GM18498 (cell line): ENCODE results near the gene RNLS.

Experiments used
- ATAC-seq: cut with Tn5 transposase; IDR thresholded peaks from one replicate; pipeline ENCODE4 v1.9.1; 2021; ENCODE audit warnings: mild to moderate bottlenecking, moderate library complexity; ENCODE audit not compliant: unreplicated experiment

Gene RNLS

DNA sequence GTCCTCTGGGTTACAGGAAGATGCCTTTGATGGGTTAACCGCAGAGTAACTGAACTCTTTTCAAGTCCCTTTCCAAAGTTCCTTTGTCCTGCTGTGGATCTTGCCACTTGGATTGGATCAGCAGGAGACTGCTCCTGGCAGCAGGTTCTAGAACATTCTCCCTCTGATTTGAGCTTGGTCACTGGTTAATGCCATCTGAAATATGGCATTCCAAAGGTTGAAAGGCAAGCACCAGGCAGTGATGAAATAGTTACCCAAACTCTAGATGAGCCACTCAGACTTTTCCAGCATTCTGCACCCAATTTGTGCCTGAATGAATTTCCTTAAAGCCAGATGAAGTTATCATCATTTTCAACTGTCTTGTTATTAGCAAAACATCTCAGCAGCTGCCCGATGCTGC, 343.9 kb downstream of the RNLS start:
- no peak for ATAC-seq

- no peak for ATAC-seq
Observed at GRCh38 chr10:88238615-88238914, 344.6 kb downstream of the RNLS start.

- no peak for ATAC-seq
Observed at GRCh38 chr10:88237896-88238614, 345.1 kb downstream of the RNLS start.

DNA sequence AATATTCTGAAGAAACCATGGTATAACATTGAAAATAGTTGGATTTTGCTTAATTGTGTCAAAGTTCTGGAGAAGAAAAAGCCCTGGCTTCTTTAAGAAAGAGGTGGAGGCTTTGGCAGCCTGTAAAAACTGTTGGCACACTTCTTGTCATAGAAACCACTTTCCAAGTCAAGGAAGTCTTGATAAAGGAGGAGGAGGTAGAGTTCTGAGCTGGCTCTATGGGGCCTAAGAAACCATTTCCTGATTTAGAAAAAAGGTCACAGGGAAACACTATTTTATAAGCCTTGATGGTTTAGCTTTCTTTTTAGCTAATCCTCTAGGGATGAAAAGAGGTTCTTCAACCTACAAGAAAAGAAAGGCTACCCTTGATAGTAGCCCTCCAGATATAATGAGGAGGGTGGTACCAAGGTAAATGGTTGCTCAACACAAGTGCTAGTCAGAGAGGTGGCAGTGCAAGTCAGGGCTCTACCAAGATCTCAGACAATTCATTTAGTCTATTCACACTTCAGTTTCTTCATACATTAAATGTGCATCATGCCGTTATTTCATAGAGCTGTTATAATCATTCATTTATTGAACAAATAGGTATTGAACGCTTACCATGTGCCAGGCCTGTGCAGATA, 346.9 kb downstream of the RNLS start:
- ATAC-seq: no peak

DNA sequence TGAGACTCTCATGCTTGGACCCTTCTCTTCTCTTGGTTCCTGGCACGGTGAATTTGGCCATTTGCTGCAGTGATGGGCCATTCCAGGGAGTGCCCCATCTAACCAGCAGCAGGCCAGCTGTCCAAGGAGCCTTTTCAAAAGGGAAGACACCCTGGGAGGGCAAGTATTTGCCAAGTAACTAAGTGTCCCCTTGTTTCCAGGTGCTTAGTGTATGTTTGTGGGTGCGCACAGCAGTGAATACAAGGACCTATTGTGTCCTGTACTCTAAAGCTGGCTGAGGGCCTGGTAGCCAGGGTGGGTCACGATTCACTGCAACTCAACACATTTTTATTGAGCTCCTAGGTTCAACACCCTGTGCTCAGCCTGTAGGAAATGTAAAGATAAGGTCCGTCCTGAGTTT, 348.8 kb downstream of the RNLS start:
- no peak for ATAC-seq

- ATAC-seq: no peak
Observed at GRCh38 chr10:88233870-88234269, 349.2 kb downstream of the RNLS start.

DNA sequence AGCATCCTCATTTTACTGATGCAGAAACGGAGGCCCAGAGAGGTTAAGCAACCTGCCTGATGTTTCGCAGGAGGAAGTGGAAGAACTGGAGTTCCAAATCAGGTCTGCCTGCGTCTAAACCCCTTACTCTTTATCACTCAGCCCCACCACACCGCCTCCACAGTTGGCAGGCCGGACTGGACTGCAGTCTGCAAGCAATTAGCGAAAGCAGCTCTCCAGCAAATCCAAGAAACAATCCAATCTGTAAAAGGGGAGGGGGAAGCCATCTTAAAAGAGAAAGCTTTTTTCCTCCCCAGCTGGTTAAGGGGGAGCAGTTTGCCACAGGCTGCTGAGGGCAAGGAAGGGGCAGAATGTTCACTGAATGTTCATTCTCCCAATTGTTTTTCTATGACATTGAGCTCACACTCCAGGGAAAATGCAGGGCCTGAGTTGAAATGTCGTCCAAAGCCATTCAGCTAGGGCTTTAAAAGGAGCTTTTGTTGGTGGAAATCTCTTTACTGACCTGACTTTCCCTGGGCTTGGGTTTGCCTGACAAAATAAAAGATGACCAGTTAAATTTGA, 350.1 kb downstream of the RNLS start:
- ATAC-seq: no peak

DNA sequence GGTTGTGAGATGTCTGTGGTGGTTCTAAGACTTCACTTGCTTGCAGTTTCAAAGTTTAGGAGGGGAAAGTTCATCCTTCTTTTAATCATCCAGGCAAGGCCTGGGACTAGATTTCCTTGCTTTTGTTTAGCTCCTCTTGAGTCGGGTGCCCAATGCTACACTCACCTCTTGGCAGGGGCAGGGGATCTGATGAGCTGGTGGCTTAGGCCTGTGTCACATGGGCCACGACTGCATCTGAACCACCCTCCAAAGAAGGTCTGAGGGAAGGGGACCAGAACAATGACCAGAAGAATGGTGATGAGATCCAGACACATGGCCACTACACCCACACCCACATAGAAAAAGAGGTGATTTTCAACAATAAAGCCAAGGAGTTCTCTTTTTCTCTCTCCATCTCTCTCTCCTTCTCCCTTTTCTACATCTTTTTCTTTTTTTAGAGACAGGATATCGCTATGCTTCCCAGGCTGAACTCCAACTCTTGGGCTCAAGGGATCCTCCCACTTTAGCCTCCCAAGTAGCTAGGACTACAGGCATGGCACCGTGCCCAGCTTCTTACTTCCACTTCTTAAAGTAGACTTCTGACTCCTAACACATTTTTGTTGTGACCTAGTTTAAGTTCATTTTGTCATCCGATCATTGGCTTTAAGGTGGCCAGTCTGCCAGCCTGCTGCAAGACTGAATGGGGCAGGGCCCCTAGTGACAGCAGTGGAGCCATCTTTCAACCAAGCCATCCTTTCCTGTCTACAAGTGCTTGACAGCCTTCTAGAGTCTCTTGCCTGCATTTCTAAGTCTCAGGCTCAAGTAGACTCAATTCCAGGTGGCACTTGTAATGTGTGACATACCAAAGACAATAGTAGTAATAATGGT, 350.9 kb downstream of the RNLS start:
- no peak for ATAC-seq

DNA sequence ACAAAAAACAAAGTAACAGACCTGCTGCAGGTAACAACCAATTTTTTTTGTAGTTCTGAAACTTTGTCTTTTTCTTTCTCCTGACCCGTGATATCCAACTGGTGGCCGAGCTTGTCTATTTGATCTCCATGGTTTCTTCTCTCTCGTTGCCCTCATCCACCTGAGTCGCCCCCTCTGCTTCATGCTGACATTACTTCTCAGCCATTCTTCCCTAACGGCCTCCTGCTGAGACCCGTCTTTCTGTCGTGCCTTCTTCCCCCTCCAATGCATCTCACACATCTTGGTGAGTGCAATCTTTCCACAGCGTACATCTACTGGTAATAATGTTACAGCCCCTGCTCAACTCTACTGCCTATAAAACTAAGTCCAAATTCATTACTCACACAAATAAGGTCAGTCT, 352.9 kb downstream of the RNLS start:
- ATAC-seq: no peak

DNA sequence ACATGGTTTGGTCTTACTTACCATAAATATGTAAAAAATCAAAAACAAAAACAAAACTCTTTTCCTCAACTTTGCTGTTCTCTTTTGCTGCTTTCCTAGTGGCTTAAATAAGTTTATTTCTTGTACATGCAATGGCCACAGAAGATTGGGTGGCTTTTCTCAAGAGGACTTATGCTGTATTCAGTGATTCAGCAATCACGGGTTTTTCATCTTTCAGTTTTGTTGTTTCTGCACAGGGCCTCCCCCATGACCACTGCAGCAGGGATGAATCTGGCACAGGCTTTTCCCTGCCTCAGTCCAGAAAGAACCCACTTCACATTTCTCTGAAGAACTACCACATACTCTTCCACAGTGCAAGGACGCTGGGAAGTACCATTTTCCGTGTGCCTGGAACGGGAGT, 355.0 kb downstream of the RNLS start:
- no peak for ATAC-seq

GRCh38 chr10:88227342-88228018, 355.6 kb downstream of the RNLS start:
- no peak for ATAC-seq

DNA sequence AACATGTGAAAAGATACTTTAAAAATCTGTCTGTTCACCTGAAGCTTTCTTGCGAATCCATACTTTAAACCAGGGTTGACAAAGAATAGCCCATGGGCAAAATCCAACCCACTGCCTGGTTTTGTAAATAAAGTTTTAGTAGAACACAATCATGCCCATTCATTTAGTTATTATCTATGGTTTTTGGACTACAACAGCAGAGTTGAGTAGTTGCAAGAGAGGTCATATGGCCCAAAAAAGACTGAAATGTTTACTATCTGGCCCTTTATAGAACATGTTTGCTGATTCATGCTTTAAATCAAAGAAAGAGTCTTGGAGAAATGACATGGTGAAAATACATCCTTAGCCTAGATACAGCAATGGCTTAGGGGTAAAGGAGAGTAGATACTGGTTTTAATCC, 356.2 kb downstream of the RNLS start:
- ATAC-seq: no peak

- ATAC-seq: no peak
Observed at GRCh38 chr10:88226071-88226659, 357.0 kb downstream of the RNLS start.
